K562 (cell line): ENCODE data around the gene NRN1. TPM values are rescaled to one million over a fixed set of nuclear protein-coding genes. Genes with fewer than 3 reads are reported as not detected.

ENCODE experiments used
- ASH1L ChIP-seq: fragments of 450-650 bp; IDR thresholded peaks from 2 replicates; pipeline ENCODE4 v1.6.1; 2018; ENCODE audit warnings: borderline replicate concordance, mild to moderate bottlenecking, low read depth; ENCODE audit not compliant: partially characterized antibody
- DMBX1 ChIP-seq: fragments of 250-450 bp; sonication (Bioruptor Pico); IDR thresholded peaks from 2 replicates; pipeline ENCODE4 v1.8.0; 2022; ENCODE audit warnings: inconsistent platforms, mild to moderate bottlenecking, moderate library complexity, borderline replicate concordance
- FOXA3 ChIP-seq, 2 experiments: fragments of 450-650 bp in 1 of 2; sonication (generic) in 1 of 2; formaldehyde crosslinking; IDR thresholded peaks in 1 of 2; conservative IDR thresholded peaks in 1 of 2; 2 replicates each; pipeline versions ENCODE4 v1.4.0 to v1.8.0; 2020 to 2022; ENCODE audit warnings: mild to moderate bottlenecking in 2 of 2, missing genetic modification reagents in 1 of 2
- NFE2 ChIP-seq: IDR thresholded peaks from 2 replicates; pipeline ENCODE4 v1.6.1; 2014; ENCODE audit warnings: antibody characterized with exemption, low read depth
- NR4A1 ChIP-seq, 2 experiments: fragments of 250-450 bp in 1 of 2; fragments of 450-650 bp in 1 of 2; sonication (Bioruptor Pico) in 1 of 2; IDR thresholded peaks; 2 replicates each; pipeline versions ENCODE4 v1.4.0 to v1.6.1; 2016 to 2020; ENCODE audit warnings: mild to moderate bottlenecking in 2 of 2, missing compliant biosample characterization in 1 of 2, missing genetic modification characterization in 1 of 2, moderate library complexity in 1 of 2
- SAFB ChIP-seq: fragments of 200-400 bp; formaldehyde crosslinking; IDR thresholded peaks from 2 replicates; pipeline ENCODE4 v1.6.1; 2017; ENCODE audit warnings: low read depth, low read length, borderline replicate concordance
- TBP ChIP-seq: optimal IDR thresholded peaks from 2 replicates; pipeline ENCODE3; 2011; ENCODE audit warnings: low read depth, low read length, improper control_type of control experiment
- ZNF274 ChIP-seq: IDR thresholded peaks from 2 replicates; pipeline ENCODE4 v1.6.1; 2011; ENCODE audit warnings: low read depth, mild to moderate bottlenecking, low read length, moderate library complexity, borderline replicate concordance
- polyA plus RNA-seq, 8 experiments: library from polyadenylated mRNA; depleted of rRNA in 4 of 8; stranded (reverse) in 5 of 8; unstranded in 3 of 8; fragments of >200 nt; fragmentation: Nextera tagmentation in 2 of 8; fragmentation: Illumina TruSeq in 1 of 8; extraction: Ambion mirVana in 2 of 8; extraction: Trizol in 1 of 8; gene quantifications; 2 replicates each; pipeline versions ENCODE4 v1.2.1 to v1.2.3, GENCODE V29; 2011 to 2014; ENCODE audit warnings: inconsistent platforms in 1 of 8, missing spikeins in 1 of 8
- total RNA-seq, 7 experiments: library from RNA; depleted of rRNA in 6 of 7; stranded (reverse); fragments of >200 nt in 6 of 7; fragmentation: Illumina TruSeq in 2 of 7; extraction: Trizol in 2 of 7; gene quantifications; 2 replicates each; pipeline versions ENCODE4 v1.2.1 to v1.2.3, GENCODE V29; 2011 to 2021; ENCODE audit warnings: low replicate concordance in 1 of 7
- TF ChIP-seq, protein P1 (sequence below), 2 experiments: IDR thresholded peaks; 2 replicates each; pipeline ENCODE4 v1.6.1; 2011; ENCODE audit warnings: borderline replicate concordance in 1 of 2, control low read depth in 1 of 2, low read depth in 1 of 2, low read length in 1 of 2, mild to moderate bottlenecking in 1 of 2, mixed read lengths in 1 of 2, moderate library complexity in 1 of 2; ENCODE audit not compliant: insufficient read depth in 1 of 2, insufficient read length in 1 of 2, poor library complexity in 1 of 2, severe bottlenecking in 1 of 2; ENCODE audit errors: extremely low read depth in 1 of 2
- TF ChIP-seq, protein P2 (sequence below): IDR thresholded peaks from 2 replicates; pipeline ENCODE4 v1.6.1; 2011; ENCODE audit not compliant: insufficient read length; ENCODE audit errors: extremely low read depth
- TF ChIP-seq, protein P3 (sequence below): sonication (generic); formaldehyde crosslinking; IDR thresholded peaks from 2 replicates; pipeline ENCODE4 v1.8.0; 2022; ENCODE audit warnings: mild to moderate bottlenecking, low read depth, missing genetic modification reagents
- TF ChIP-seq, protein P4 (sequence below): fragments of 250-450 bp; sonication (Bioruptor Pico); IDR thresholded peaks from 2 replicates; pipeline ENCODE4 v1.8.0; 2022; ENCODE audit warnings: inconsistent platforms, mild to moderate bottlenecking, moderate library complexity, borderline replicate concordance
- TF ChIP-seq, protein P5 (sequence below): IDR thresholded peaks from 2 replicates; pipeline ENCODE4 v1.6.1; 2014; ENCODE audit warnings: antibody characterized with exemption

Gene NRN1
- total and polyA plus RNA-seq, 9 of the 15 experiments (the other 6 are each of a cell fraction or from before 2014, with no cell fraction given), result not detected

DNA sequence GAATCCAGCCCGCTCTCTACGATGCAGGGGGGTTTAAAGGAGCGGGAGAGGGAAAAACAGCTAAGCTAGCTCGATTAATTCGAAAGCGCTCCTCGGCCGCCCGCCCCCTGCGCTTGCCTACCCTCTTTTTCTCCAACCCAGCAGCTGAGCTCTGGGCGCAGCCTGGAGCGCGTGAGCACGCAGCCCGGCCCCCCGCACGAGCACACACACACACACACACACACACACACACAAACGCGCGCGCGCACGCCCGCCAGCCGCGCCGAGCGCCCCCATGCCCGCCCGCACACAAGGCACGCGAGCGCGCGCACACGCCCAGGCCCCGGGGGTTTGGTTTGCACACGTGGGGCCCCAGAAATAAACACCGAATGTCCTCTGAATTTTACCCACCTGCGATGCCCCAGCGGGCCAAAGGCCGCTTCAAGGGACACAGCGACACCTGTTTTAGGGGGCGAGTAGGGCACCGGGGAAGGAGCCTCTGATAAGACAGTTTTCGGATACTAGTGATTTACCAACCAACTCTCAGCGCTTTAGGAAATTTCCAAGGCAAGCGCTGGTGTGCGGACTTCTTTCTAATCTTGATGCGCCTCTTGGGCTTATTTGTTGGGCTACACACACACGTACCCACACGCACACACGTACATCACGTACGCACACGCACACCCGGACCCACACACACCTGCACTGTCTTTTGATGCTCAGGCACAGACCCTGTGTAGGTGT is 802 bp upstream of the NRN1 start (continued):
- TF ChIP-seq, protein P1, sequence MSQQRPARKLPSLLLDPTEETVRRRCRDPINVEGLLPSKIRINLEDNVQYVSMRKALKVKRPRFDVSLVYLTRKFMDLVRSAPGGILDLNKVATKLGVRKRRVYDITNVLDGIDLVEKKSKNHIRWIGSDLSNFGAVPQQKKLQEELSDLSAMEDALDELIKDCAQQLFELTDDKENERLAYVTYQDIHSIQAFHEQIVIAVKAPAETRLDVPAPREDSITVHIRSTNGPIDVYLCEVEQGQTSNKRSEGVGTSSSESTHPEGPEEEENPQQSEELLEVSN (IDR thresholded peaks at IDR 0.05; ENCODE audit: borderline replicate concordance in 1 of 2, extremely low read depth in 1 of 2, insufficient read depth in 1 of 2, insufficient read length in 1 of 2, low read depth in 1 of 2, low read length in 1 of 2, poor library complexity in 1 of 2, severe bottlenecking in 1 of 2), result no peak
- TF ChIP-seq, protein P2, sequence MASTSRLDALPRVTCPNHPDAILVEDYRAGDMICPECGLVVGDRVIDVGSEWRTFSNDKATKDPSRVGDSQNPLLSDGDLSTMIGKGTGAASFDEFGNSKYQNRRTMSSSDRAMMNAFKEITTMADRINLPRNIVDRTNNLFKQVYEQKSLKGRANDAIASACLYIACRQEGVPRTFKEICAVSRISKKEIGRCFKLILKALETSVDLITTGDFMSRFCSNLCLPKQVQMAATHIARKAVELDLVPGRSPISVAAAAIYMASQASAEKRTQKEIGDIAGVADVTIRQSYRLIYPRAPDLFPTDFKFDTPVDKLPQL, result no peak
- TF ChIP-seq, protein P3, sequence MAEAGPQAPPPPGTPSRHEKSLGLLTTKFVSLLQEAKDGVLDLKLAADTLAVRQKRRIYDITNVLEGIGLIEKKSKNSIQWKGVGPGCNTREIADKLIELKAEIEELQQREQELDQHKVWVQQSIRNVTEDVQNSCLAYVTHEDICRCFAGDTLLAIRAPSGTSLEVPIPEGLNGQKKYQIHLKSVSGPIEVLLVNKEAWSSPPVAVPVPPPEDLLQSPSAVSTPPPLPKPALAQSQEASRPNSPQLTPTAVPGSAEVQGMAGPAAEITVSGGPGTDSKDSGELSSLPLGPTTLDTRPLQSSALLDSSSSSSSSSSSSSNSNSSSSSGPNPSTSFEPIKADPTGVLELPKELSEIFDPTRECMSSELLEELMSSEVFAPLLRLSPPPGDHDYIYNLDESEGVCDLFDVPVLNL, result no peak
- TF ChIP-seq SAFB (no peak), TBP (no peak), NR4A1 (CRISPR knock-in tag; IDR thresholded peaks at IDR 0.05) (no peak), NR4A1 (tag; IDR thresholded peaks at IDR 0.05) (no peak), ZNF274 (no peak), FOXA3 (CRISPR knock-in tag; conservative IDR thresholded peaks at IDR 0.05 in 1 of 2, IDR thresholded peaks at IDR 0.05 in 1 of 2) (no peak), NFE2 (no peak), DMBX1 (no peak), ASH1L (no peak)
- TF ChIP-seq, protein P4, sequence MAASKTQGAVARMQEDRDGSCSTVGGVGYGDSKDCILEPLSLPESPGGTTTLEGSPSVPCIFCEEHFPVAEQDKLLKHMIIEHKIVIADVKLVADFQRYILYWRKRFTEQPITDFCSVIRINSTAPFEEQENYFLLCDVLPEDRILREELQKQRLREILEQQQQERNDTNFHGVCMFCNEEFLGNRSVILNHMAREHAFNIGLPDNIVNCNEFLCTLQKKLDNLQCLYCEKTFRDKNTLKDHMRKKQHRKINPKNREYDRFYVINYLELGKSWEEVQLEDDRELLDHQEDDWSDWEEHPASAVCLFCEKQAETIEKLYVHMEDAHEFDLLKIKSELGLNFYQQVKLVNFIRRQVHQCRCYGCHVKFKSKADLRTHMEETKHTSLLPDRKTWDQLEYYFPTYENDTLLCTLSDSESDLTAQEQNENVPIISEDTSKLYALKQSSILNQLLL (CRISPR knock-in tag), result no peak
- TF ChIP-seq, protein P5, sequence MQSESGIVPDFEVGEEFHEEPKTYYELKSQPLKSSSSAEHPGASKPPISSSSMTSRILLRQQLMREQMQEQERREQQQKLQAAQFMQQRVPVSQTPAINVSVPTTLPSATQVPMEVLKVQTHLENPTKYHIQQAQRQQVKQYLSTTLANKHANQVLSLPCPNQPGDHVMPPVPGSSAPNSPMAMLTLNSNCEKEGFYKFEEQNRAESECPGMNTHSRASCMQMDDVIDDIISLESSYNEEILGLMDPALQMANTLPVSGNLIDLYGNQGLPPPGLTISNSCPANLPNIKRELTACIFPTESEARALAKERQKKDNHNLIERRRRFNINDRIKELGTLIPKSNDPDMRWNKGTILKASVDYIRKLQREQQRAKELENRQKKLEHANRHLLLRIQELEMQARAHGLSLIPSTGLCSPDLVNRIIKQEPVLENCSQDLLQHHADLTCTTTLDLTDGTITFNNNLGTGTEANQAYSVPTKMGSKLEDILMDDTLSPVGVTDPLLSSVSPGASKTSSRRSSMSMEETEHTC, result no peak
